Lower leg skin (tissue), 3 donors: ENCODE data around the gene NINL.

ENCODE experiments used
- CTCF ChIP-seq, 3 donors: fragments of 450-650 bp; IDR thresholded peaks; one replicate each; pipeline ENCODE4 v1.5.1; 2016; ENCODE audit warnings: antibody characterized with exemption in 3 of 3, mild to moderate bottlenecking in 3 of 3, moderate library complexity in 2 of 3
- POLR2A ChIP-seq, 2 donors: fragments of 450-650 bp; IDR thresholded peaks; one replicate each; pipeline ENCODE4 v1.6.1; 2016 to 2017; ENCODE audit warnings: antibody characterized with exemption in 2 of 2, mild to moderate bottlenecking in 1 of 2, moderate library complexity in 1 of 2

GRCh38 chr20:25580711-25581110 lies 4.6 kb downstream of the NINL start:
- TF ChIP-seq CTCF (IDR thresholded peaks at IDR 0.05) = no peak
- no peak for TF ChIP-seq POLR2A (IDR thresholded peaks at IDR 0.05)
